Measurements from ENCODE around the gene COMMD9.

The COMMD9 gene

GRCh38 chr11:36254713-36255112 is 34.5 kb downstream of the COMMD9 start:
- DNase-seq (ENCODE audit: low read depth) = no peak

- DNase-seq (ENCODE audit: low read depth) = no peak
Measured at GRCh38 chr11:36253238-36253637, 36.0 kb downstream of the COMMD9 start.

- no peak for DNase-seq (ENCODE audit: low read depth)
Measured at GRCh38 chr11:36251823-36252222, 37.4 kb downstream of the COMMD9 start.

GRCh38 chr11:36249246-36249645 is 40.0 kb downstream of the COMMD9 start:
- no peak for DNase-seq (ENCODE audit: low read depth)

GRCh38 chr11:36248436-36248835 is 40.8 kb downstream of the COMMD9 start:
- DNase-seq (ENCODE audit: low read depth) = no peak

GRCh38 chr11:36247493-36247892 is 41.7 kb downstream of the COMMD9 start:
- no peak for DNase-seq (ENCODE audit: low read depth)

GRCh38 chr11:36243641-36244040 is 45.6 kb downstream of the COMMD9 start:
- no peak for DNase-seq (ENCODE audit: low read depth)

GRCh38 chr11:36241497-36241896 is 47.7 kb downstream of the COMMD9 start:
- no peak for DNase-seq (ENCODE audit: low read depth)

- DNase-seq (ENCODE audit: low read depth) = no peak
Measured at GRCh38 chr11:36240801-36241200, 48.4 kb downstream of the COMMD9 start.

- no peak for DNase-seq (ENCODE audit: low read depth)
Measured at GRCh38 chr11:36240173-36240572, 49.1 kb downstream of the COMMD9 start.

GRCh38 chr11:36239636-36240035 is 49.6 kb downstream of the COMMD9 start:
- no peak for DNase-seq (ENCODE audit: low read depth)

- DNase-seq (ENCODE audit: low read depth) = no peak
Measured at GRCh38 chr11:36238881-36239280, 50.3 kb downstream of the COMMD9 start.

- no peak for DNase-seq (ENCODE audit: low read depth)
Measured at GRCh38 chr11:36238036-36238631, 51.1 kb downstream of the COMMD9 start.

- no peak for DNase-seq (ENCODE audit: low read depth)
Measured at GRCh38 chr11:36237391-36237790, 51.8 kb downstream of the COMMD9 start.

GRCh38 chr11:36235750-36236149 is 53.5 kb downstream of the COMMD9 start:
- DNase-seq (ENCODE audit: low read depth) = no peak

- no peak for DNase-seq (ENCODE audit: low read depth)
Measured at GRCh38 chr11:36234825-36235224, 54.4 kb downstream of the COMMD9 start.

GRCh38 chr11:36233204-36233603 is 56.0 kb downstream of the COMMD9 start:
- no peak for DNase-seq (ENCODE audit: low read depth)

GRCh38 chr11:36230779-36231699 is 58.2 kb downstream of the COMMD9 start:
- DNase-seq (ENCODE audit: low read depth) = no peak

GRCh38 chr11:36229091-36229705 is 60.0 kb downstream of the COMMD9 start:
- no peak for DNase-seq (ENCODE audit: low read depth)

- no peak for DNase-seq (ENCODE audit: low read depth)
Measured at GRCh38 chr11:36228689-36229088, 60.5 kb downstream of the COMMD9 start.

- DNase-seq (ENCODE audit: low read depth) = no peak
Measured at GRCh38 chr11:36227044-36227443, 62.2 kb downstream of the COMMD9 start.

- no peak for DNase-seq (ENCODE audit: low read depth)
Measured at GRCh38 chr11:36224209-36224882, 64.9 kb downstream of the COMMD9 start.

Measured in activated T-cell treated with anti-CD3 and anti-CD28 coated beads for 1 hour (primary cell).